HG03432 (cell line): ENCODE results near the gene CAMK2A.
"Not testable (repeated sequence)": the region's sequence is repeated elsewhere in the genome, so short reads cannot be mapped to it uniquely, and the experiment has no call there.

Source experiments
- ATAC-seq: cut with Tn5 transposase; IDR thresholded peaks from one replicate; pipeline ENCODE4 v1.9.1; 2021; ENCODE audit warnings: mild to moderate bottlenecking, moderate library complexity; ENCODE audit not compliant: unreplicated experiment

CAMK2A gene

DNA sequence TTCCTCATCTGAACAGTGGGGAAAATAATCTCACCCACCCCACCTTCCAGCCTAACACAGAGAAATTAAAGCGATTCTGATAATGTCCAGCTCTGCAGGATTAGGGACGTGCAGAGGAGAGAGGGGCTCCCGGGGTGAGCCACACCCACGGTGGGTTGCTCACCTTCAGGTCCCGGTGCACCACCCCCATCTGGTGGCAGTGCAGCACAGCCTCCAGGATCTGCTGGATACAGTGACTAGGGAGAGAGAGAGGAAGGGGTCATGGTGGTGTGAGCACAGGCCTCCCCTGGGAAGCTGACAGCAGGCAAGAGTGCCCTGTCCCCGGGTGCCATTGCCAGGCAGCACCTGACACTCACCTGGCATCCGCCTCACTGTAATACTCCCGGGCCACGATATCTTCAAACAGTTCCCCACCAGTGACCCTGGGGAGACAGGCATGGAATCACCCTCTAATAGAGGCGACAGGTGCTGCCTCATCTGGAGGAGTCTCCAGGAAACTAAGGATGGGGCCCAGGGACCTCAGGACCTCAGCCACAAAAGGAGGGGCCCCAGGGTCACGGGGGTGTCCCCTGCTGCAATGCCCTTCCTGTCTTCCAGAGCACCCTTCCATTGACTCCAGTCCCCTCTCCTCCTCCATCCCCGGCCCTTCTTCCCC, 33.0 kb downstream of the CAMK2A start:
- no peak for ATAC-seq

DNA sequence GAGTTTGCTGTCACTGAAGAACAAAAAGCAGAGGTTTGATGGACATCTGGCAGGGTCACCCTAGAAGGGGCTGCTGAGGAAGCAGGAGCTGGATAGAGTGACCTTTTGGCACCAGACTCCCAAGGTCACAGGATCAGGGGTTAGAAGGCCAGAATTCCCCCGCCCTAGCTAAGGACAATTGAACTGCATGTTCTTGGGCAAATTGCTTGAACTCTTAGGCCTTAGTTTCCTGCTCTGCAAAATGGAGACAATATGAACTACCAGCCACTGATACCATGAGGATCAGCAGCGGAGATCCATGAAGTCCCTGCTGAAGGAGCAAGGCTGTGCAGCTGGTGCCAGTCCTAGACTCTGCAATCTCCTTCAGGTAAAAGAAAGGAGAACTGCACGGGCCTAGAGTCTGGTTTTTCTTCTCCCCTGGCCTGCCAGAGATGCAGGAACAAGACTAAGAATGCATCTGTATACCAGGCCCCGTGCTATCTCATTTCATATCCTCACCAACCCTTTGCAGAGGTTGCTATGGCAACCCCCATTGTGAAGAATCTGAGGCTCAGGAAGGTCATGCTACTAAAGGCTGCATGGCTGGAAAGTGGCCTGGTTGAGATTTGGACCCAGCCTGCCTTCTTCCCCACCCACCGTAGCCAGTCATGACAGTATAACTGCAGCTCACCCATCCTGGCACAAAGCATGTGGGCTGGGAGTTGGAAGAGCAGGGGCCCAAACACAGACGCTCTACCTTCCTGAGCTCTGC, 33.7 kb downstream of the CAMK2A start:
- no peak for ATAC-seq

DNA sequence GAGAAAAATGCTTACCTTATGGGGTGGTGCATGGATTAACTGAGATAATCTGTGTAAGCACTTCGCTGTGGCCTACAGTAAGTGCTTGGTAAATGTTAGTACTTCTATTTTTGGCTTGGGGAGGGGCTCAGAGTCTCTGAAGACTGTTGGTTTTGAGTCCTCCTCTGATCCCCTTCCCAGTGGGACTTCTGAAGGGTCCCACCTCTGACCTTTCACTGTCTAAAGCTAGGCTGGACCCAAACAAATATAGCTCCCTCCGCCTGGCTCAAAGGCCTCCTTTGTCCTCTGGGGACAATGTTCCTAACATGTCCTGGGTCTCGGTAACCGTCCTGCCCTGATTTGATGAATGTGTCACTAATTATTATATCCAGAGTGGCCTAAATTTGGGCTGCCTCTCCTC, 34.8 kb downstream of the CAMK2A start:
- no peak for ATAC-seq

DNA sequence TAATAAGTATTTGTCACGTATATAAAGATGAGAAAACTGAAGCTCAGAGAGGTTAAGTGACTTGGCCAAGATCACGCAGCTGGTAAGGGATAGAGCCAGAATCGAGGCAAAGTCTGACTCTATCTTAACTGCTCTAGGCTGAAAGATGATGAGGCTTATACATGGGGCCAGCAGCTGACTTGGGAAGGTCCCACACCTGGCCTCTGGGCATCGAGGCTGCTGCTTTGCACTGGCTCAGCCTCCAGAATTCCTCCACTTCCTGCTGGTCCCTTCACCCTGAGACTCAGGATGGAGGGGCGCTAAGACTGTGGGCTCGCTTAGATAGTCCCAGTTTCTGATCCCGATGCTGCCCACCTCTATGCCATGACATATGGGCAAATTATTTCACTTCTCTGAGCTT, 35.2 kb downstream of the CAMK2A start:
- no peak for ATAC-seq

DNA sequence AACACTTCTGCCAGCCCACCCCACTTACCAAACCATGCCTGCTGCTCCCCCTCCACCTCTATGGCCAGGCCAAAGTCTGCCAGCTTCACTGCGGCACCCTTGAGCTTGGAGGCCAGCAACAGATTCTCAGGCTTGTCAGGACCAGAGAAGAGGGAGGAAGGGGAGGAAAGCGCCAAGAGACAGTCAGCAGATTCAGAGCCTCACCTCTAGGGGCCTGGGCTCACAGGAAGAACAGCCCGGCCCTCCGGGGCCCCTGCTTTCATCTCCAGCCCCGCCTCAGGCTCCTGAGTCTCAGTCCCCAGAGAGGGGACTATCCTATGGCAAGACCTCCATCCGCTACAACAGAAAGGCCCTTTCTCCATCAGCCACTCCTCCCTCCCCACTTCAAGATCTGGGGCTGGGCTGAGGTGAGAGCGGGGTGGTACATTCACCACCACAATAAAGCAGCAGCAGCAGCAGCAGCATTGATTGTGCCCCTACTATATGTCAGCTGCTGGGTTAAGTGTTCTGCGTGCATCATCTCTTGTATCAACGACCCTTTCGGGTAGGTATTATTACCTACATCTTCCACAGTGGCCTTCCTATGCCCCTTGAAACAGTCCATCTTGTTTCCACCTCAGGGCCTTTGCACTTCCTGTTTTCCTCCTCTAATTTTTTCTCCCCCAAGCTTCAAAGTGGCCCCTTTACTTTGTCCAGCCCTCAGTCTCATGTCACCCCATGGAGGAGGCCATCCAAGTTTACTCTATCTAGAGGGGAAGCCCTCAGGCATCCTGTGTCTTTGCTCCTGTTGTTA, 36.0 kb downstream of the CAMK2A start:
- no peak for ATAC-seq

DNA sequence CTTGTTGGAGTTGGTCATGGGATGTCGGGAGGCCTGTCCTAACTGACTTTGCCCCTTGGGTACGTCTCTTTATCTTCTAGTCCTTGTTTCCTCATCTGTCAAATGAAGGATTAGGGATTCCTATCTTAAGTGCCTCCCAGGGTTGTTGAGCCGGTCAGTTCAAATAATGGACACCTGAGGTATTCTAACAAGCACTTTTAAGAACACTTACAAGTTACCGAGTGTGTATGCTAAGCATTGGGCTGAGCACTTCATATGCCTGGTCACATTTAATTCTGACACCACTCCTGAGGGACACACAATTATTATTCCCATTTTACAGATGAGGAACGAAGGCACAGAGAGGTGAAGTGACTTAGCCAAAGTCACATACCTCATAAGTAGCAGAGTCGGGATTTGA, 37.1 kb downstream of the CAMK2A start:
- ATAC-seq = no peak

DNA sequence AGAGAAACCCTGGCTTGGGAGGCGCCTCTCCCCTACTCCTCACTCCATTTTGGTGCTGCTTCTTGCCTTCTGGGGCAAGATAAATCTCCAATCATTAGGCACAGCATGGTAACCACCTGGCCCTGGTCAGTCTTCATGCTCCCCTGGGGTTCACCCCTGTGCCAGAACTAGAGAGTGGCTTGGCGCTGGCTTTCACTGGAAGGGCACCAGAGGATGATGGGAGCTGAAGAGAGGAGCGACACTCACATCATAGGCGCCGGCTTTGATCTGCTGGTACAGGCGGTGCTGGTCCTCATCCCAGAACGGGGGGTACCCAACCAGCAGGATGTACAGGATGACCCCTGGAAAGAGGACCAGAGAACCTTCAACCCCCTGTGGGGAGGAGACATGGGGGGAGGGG, 38.1 kb downstream of the CAMK2A start:
- ATAC-seq = no peak

DNA sequence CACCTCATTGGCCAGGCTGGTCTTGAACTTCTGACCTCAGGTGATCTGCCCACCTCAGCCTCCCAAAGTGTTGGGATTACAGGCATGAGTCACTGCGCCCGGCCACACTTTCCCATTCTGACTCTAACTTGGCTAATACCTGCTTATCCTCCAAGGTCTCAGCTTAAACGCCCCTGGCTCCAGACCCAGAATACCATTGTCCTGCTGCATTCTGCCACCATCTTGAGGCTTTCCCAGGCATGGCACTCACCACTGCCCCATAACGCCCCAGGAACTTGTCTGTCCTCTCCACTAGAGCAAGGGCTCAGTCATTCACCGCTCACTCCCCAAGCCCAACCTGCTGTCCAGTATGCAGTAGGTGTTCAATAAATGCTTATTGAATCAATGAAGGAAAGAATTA, 39.8 kb downstream of the CAMK2A start:
- no peak for ATAC-seq

DNA sequence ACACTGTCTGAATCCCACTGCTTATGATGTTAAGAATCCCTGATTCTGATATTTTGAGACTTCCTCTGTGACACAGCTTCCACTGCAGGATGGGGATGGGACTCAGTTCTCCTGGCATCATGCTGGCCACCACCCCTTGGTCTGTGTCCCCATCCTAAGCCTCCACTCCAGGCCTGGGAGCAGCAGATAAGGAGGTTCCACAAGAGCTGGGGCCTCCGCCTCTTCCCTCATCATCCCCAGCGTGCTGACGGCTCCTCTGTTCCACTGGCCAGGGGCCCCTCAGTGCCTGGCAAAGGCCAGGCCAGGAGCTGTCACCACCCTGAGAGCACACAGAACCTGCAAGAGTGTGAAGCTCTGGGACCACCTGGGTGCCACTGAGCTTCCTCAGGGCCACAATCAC, 40.6 kb downstream of the CAMK2A start:
- ATAC-seq = no peak

DNA sequence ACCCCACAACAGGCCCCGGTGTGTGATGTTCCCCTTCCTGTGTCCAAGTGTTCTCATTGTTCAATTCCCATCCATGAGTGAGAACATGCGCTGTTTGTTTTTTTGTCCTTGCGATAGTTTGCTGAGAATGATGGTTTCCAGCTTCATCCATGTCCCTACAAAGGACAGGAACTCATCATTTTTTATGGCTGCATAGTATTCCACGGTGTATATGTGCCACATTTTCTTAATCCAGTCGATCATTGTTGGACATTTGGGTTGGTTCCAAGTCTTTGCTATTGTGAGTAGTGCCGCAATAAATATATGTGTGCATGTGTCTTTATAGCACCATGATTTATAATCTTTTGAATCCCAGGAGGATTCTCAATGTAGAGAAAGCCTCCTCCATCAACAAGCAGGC, 41.1 kb downstream of the CAMK2A start:
- not testable (repeated sequence) for ATAC-seq

DNA sequence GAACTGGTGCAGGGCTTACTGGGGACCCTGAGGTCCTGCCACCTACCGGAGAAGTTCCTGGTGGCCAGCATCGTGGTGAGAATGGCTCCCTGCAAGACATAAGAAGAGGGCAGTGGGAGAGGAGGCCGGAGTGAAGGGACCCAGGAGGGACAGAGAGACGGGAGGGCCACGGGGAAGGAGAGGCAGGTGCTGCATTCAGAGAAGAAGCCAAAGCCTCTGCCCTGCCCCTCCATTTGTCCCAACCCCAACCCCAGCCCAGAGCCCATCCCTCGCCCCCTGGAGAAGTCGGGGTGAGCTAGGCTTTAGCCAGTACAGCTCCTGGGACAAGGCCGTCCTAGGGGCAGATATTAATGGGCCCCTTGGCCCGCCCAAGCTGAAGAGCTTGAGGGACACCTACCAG, 41.8 kb downstream of the CAMK2A start:
- ATAC-seq = no peak

DNA sequence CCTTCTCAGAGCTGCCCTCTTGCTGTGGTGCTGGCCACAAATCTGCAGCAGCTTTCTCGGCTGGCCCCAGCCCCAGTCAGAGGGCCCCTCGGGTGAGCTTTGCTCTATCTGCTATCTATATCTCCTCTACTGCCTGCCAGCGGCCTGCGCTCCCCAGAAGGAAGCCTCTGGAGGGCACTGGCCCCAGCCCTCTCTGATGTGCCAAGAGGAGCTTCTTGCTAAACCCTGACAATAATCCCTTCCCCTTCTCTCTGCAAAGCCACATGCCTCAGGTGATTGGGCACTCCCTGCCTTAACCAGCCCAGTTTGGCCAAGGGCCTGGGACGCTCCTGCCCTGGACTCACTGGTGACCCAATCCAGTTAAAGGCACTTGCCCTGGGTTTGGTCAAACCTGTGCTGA, 42.7 kb downstream of the CAMK2A start:
- no peak for ATAC-seq

DNA sequence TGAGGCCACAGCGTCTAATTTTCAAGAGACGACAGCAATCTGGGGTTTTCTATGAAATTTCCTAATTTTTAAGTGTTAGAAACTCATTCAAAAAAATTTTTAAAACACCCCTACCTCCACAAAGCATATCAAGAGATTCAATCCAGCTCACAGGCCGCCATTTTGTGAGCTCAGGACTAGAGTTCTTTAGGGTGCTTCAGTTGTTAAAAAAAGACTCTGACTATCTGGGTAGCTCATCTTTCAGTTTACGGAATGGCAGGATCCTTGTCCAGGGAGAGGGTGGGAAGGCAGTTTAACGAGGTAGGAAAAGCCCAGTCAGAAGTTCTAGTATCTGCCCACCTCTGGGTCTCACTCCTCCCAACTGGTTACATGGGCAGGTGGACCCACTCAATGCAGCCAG, 43.1 kb downstream of the CAMK2A start:
- ATAC-seq = no peak

DNA sequence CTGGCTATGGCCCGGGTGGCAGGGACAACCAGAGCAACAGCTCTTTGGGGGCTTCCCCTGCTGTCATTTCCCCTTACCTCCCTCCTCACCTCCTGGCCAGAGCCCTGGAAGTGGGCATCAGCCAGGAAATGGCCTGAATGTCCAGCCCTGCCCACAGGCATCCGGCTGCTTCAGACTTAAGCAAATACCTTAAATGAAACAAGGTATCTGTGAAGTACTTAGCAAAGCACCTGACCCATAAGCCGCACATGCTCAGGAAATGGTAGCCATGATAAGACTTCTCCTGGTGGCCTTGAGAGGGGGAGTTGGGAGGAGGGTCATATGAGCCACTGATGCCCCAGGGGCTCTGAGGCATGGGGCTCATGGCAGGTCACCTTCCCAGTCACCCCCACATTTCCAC, 43.8 kb downstream of the CAMK2A start:
- no peak for ATAC-seq

DNA sequence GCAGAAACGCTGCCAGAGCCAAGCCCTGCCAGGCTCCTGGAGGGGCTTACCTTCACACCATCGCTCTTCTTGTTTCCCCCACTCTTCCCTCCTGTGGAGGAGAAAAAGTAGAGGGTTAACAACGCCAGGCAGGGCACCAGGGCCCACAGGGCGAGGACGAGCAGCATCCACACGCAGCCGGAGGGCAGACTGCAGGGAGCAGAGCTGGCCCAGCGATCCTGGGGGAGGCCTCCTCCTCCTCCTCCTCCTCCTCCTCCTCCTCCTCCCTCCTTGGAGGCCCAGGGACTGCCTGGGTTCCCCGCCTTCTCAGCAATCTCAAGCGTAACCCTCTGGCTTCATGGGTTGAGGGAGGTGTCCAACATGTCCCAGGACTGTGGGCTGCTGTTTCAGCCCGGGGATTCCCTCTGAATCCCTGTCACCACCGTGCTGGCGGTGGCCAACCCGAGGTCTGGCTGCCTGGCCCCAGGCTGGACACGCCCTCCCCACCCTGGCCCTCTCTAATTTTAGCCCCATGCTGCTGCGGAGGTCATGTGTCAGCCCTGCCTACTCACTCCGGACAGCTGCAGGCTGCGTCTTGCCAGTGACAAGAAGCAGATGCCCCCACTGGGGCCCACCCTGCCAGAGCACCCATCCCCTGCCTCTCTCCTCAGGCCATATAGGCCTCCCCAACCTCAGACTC, 44.3 kb downstream of the CAMK2A start:
- no peak for ATAC-seq

DNA sequence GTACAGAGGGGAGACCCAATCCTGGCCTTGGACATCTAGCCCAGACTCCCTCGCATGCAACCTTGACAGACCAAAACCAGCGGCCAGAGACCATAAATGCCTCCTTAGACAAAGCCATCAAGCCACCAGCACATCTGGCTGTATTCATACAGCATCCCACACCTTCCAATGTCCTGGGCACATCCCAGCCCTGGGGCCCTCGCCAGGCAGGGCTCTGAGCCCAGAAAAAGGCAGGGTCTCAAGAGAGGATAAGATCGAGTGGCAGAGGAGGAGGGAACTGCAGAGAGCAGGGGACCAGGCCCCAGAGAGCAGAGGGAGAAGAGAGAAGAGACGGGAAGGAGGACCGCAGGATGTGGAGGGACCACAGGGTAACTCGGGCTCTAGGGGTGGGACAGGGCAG, 45.4 kb downstream of the CAMK2A start:
- ATAC-seq = no peak

DNA sequence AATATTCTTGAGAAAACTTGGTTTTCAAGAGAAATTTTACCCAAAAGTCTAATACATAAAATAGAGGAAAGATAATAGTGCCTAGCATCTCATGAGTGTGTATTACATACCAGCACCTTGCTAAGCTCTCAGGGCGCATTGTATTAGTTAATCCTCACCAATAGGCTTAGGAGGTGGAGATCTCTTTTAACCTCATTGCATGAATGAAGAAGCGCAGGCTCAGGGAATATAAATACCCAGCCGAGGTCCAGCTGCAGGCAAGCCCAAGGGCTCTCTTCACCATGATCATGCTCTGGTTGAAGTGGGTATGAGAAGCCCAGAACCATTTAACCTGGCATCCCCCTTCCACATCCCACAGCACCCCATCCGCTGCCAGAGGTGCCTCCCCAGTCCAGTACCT, 46.0 kb downstream of the CAMK2A start:
- no peak for ATAC-seq

DNA sequence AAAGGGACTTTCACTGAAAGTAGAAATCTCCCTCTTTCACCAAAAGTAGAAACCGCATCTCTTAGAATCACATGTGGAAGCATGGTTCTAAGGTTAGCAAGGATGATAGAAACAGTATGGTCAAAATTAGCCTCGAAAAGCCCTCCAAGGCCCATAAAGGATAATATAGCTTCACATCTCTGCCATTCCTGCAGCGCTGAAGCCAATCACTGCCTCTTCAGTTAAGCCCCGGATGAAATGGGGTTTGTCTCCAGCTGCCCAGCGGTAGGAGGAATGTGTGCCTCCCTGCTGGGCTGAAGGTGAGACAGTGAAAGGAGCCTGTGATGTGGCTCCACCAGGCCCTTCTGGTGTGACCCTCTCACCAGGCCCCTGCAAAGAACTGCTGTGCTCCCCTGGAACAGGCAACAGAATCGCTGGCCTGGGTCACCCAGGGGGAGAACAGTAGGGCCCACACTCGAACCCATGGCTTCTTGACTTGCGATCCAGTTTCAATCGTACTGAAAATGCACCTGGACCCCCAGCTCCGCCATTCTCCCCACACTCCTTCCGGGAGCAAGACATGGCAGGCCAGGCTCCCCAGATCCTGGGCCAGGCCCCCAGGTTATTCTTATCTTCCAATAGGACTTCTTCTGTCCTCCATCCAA, 47.2 kb downstream of the CAMK2A start:
- no peak for ATAC-seq

DNA sequence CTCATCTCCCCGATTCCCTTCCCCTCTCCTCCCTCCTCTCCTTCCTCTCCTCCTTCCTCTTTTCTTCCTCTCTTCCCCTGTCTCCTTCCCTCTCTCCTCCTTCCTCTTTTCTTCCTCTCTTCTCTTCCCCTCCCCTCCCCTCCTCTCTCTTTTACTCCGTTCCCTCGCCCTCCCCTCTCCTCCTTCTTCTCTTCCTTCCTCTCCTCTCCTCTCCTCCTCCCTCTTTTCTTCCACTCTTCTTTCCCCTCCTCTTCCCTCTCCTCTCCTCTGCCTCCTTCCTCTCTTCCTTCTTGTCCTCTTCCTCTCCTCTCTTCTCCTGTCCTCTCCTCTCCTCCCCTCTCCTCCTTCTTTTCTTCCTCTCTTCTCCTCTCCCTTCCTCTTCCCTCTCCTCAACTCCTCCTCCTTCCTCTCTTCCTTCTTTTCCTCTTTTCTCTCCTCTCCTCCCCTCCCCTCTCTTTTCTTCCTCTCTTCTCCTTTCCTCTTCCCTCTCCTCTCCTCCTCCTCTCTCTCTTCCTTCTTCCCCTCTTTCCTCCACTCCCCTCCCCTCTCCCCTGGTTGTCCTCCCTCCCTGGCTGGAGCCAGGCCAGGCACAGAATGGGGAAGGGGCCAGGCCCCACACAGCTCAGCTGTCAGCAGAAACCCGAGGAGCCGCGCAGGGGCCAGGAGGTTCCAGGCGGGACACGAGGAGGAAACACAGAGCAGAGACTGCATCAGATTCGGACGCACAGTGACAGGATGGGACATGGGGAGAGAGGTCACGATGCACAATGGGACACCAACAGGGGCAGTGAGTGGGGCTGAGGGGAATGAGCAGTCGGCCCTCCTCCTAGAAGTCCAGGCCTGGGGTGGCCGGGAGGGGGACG, 48.0 kb downstream of the CAMK2A start:
- ATAC-seq = no peak

DNA sequence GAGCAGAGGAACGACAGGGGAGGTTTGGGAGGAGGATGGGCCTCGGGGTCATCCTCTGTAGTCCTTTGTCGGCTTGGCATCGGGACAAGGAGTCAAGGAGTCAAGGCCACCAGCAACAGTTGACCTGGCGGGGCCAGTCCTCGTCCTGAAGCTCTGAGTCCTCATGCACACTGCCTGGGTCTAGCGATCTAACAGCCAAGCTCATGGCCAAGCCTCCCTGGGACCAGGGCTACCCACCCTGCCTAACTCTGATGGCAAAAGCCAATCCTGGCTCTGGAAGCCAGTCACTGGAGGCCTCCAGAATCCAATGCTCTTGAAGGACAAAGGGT, 49.8 kb downstream of the CAMK2A start:
- no peak for ATAC-seq
